ENCODE results near the gene COL6A2.

GRCh38 chr21:46081862-46082712, 15.8 kb upstream of the COL6A2 start:
- no peak for TF ChIP-seq CTCF (IDR thresholded peaks at IDR 0.05)
- TF ChIP-seq POLR2A (IDR thresholded peaks at IDR 0.05): no peak
